Lower leg skin (tissue), 4 donors: ENCODE measurements around the gene INTS7. TPM values are rescaled to one million over a fixed set of nuclear protein-coding genes. Genes with fewer than 3 reads are reported as not detected.

Source experiments
- DNase-seq, 2 donors: peaks; one replicate each; pipeline ENCODE4 v3.0.0-alpha.2; 2019; ENCODE audit warnings: low spot score in 2 of 2
- H3K4me3 ChIP-seq: fragments of 200-600 bp; sonication (generic); 2 replicates; pipeline ENCODE4 v1.5.1; 2017; ENCODE audit warnings: mild to moderate bottlenecking, low read depth; ENCODE audit not compliant: poor library complexity, severe bottlenecking
- POLR2A ChIP-seq, 2 donors: fragments of 450-650 bp; IDR thresholded peaks; one replicate each; pipeline ENCODE4 v1.6.1; 2016 to 2017; ENCODE audit warnings: antibody characterized with exemption in 2 of 2, mild to moderate bottlenecking in 1 of 2, moderate library complexity in 1 of 2
- WGBS, 2 donors: methylation state at CpG; one replicate each; pipeline ENCODE4 v1.1.5; 2018; 5-methylcytosine and 5-hydroxymethylcytosine counted together
- intact Hi-C: fragments of 100-400 bp; cut with DNase I; formaldehyde crosslinking; loops from one replicate; pipeline ENCODE4 v1.15.0; 2023; ENCODE audit warnings: low total_unique reads
- total RNA-seq, 4 donors: library from RNA; depleted of rRNA; stranded (reverse); fragments of >200 nt; gene quantifications; one replicate each; pipeline ENCODE4 v1.1.0, GENCODE V29; 2016
- TF ChIP-seq, protein P1 (sequence below), 3 donors: fragments of 450-650 bp; IDR thresholded peaks; one replicate each; pipeline ENCODE4 v1.5.1; 2016; ENCODE audit warnings: antibody characterized with exemption in 3 of 3, mild to moderate bottlenecking in 3 of 3, moderate library complexity in 2 of 3

The INTS7 gene
- 10 to 100 TPM in 2 of 4 donors, 1 to 10 TPM in 2; 8.5 to 15.5 (median 11.0) TPM for total RNA-seq

DNA sequence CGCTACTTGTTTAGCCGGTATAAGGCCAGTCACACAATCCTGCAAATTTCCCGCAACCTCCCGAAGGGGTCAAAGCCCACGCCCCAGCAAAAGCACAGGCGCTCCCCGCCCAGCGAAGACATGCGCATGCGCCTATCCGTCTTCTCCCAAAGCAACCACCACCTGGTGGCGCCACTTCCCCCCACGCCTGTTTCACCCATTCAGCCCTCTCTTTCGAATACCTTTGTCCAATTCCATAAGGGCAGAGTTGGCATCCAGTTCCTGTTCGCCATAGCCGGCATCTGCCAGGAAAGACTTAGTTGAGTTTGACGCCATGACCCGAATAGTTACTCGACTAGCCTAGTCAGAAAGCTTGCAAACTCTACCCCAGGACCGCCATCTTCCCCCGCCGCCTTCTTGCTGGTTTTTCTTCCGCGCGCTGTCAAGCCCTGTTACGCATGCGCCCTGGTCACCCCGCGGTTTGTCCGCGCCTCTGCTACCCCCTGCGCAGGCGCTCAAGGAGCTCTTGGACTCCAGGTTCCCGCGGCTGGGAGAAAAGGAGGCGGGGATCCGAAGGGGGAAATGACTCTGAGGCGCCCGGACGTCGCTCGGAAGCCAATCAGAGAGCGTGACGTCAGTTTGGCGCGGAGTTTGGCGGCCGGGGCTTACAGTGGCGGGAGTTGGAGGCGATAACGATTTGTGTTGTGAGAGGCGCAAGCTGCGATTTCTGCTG is at the start of gene INTS7, which contains the start of gene DTL:
INTS7 (minus strand) TSS at position 435 of the 712 bp plus-strand sequence; CDS start at position 315, 120 bp downstream.
DTL (plus strand) TSS at position 626 of the 712 bp plus-strand sequence. CDS start 143 bp downstream, outside the sequence.
- WGBS, 2 donors, result 0% methylated on average over 53 of the region's 53 CpGs
- TF ChIP-seq, protein P1, sequence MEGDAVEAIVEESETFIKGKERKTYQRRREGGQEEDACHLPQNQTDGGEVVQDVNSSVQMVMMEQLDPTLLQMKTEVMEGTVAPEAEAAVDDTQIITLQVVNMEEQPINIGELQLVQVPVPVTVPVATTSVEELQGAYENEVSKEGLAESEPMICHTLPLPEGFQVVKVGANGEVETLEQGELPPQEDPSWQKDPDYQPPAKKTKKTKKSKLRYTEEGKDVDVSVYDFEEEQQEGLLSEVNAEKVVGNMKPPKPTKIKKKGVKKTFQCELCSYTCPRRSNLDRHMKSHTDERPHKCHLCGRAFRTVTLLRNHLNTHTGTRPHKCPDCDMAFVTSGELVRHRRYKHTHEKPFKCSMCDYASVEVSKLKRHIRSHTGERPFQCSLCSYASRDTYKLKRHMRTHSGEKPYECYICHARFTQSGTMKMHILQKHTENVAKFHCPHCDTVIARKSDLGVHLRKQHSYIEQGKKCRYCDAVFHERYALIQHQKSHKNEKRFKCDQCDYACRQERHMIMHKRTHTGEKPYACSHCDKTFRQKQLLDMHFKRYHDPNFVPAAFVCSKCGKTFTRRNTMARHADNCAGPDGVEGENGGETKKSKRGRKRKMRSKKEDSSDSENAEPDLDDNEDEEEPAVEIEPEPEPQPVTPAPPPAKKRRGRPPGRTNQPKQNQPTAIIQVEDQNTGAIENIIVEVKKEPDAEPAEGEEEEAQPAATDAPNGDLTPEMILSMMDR (IDR thresholded peaks at IDR 0.05), result peak in 1 of 3 donors; percentile 96
- no peak for TF ChIP-seq POLR2A (IDR thresholded peaks at IDR 0.05)
- intact Hi-C loops, result no loop called here
- peak; percentile 98 to 99 for DNase-seq
- H3K4me3 ChIP-seq, result peak within 1 kb of the TSS; percentile 41

DNA sequence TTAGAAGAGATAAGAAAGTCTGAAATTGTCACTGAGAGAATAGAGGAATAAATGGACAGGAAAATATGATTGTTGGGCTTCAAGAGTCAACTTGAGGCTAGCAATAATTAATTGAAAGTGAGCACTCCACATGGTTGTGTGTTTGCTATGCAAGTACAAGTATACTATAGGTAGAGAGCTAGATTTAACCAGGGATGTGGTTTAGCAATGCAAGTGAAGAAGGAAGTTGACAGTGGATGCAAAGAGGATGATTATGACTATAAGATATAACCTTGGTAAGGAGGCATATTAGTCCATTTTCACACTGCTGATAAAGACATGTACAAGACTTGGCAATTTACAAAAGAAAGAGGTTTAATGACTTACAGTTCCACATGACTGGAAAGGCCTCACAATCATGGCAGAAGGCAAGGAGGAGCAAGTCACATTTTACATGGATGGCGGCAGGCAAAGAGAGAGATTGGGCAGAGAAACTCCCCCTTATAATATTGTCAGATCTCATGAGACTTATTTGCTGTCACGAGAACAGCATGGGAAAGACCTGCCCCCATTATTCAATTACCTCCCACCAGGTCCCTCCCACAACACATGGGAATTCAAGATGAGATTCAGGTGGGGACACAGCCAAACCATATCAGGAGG is 47.5 kb upstream of the INTS7 start:
- TF ChIP-seq, protein P1 (IDR thresholded peaks at IDR 0.05), result no peak
- no peak for TF ChIP-seq POLR2A (IDR thresholded peaks at IDR 0.05)
- DNase-seq, result no peak
- no peak overlapping the region for H3K4me3 ChIP-seq
- intact Hi-C loops, result no loop called here
- 94 to 98% methylated on average over 2 of the region's 2 CpGs for WGBS, 2 donors

DNA sequence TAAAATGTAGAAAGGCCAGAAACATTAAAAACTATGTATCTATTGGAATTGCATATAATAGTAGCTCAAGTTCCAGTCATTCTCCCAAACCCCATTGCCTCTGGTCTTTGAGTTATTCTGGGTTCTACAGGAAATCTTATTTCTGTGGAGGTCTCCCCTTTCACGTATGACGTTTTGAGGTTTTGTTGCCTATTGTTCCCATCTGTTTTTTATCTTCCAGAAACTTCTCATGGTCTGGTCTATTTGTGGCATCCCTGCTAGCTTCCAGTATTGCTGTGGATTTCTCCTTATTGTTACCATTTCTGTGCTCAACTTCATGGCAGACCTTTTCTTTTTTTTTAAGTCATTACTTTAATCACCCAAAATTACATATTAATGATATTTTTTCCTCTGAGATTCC is 43.5 kb upstream of the INTS7 start:
- intact Hi-C loops, result loop anchor here (10.0 kb wide), 1 partner anchor 206 kb away; the partner anchor contains the start of gene PPP2R5A
- 63 to 79% methylated on average over 2 of the region's 2 CpGs for WGBS, 2 donors
- H3K4me3 ChIP-seq, result no peak overlapping the region
- DNase-seq, result no peak
- TF ChIP-seq, protein P1 (IDR thresholded peaks at IDR 0.05), result no peak
- no peak for TF ChIP-seq POLR2A (IDR thresholded peaks at IDR 0.05)

DNA sequence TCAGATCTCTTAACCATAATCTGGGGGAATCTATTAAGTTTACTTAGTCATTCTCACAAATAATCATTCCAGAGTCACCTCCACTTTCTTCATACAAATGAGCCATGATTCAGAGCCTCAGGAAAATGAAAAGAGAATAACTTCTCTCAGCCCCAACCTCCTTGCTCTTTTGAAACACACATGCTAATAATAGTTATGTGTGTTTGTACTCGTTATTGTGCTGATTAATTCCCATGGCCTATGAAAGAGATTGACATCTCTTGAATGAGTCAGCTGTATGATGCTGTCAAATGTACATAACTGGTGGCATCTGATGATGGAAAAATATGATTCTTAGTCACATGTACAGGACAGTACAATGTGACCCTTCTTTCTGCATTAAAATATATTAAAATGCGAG is 41.7 kb upstream of the INTS7 start:
- 60 to 62% methylated on average over 2 of the region's 2 CpGs for WGBS, 2 donors
- no peak for TF ChIP-seq POLR2A (IDR thresholded peaks at IDR 0.05)
- TF ChIP-seq, protein P1 (IDR thresholded peaks at IDR 0.05), result no peak
- intact Hi-C loops, result loop anchor here (10.0 kb wide), 1 partner anchor 208 kb away; the partner anchor contains the start of gene PPP2R5A
- DNase-seq, result no peak
- no peak overlapping the region for H3K4me3 ChIP-seq

- no peak overlapping the region for H3K4me3 ChIP-seq
- TF ChIP-seq POLR2A (IDR thresholded peaks at IDR 0.05), result no peak
- TF ChIP-seq, protein P1 (IDR thresholded peaks at IDR 0.05), result no peak
- 70 to 74% methylated on average over 3 of the region's 3 CpGs for WGBS, 2 donors
- intact Hi-C loops, result loop anchor here (5.0 to 10.0 kb wide), 2 partner anchors 210 to 377 kb away; partner anchors contain the start of gene PPP2R5A
- no peak for DNase-seq
Observed at GRCh38 chr1:212074856-212075255, 39.5 kb upstream of the INTS7 start.
